ENCODE results near the gene PTGS1. TPM values are rescaled to one million over a fixed set of nuclear protein-coding genes. Genes with fewer than 3 reads are reported as not detected.

Gene PTGS1
- total RNA-seq, 4 donors from 2014 or later, result 15.8 to 154 (median 46.4) TPM

DNA sequence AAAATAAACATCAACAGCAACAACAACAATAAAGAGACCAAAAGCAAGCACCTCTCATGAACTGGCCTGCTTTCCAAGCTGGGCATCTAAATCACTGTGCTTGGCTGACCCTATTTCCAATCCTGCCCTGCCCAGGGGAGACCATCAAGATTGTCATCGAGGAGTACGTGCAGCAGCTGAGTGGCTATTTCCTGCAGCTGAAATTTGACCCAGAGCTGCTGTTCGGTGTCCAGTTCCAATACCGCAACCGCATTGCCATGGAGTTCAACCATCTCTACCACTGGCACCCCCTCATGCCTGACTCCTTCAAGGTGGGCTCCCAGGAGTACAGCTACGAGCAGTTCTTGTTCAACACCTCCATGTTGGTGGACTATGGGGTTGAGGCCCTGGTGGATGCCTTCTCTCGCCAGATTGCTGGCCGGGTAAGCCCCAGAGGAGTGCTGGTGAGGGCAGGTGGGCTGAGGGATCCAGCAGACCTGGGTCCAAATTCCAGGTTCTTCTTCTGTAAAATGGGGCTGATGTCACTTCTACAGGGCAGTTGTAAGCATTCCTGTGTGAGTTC lies 15.6 kb downstream of the PTGS1 start:
- TF ChIP-seq EP300 (IDR thresholded peaks at IDR 0.05) (no peak), POLR2AphosphoS5 (IDR thresholded peaks at IDR 0.05) (no peak), POLR2A (IDR thresholded peaks at IDR 0.05) (no peak)
- TF ChIP-seq, protein P1, sequence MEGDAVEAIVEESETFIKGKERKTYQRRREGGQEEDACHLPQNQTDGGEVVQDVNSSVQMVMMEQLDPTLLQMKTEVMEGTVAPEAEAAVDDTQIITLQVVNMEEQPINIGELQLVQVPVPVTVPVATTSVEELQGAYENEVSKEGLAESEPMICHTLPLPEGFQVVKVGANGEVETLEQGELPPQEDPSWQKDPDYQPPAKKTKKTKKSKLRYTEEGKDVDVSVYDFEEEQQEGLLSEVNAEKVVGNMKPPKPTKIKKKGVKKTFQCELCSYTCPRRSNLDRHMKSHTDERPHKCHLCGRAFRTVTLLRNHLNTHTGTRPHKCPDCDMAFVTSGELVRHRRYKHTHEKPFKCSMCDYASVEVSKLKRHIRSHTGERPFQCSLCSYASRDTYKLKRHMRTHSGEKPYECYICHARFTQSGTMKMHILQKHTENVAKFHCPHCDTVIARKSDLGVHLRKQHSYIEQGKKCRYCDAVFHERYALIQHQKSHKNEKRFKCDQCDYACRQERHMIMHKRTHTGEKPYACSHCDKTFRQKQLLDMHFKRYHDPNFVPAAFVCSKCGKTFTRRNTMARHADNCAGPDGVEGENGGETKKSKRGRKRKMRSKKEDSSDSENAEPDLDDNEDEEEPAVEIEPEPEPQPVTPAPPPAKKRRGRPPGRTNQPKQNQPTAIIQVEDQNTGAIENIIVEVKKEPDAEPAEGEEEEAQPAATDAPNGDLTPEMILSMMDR (IDR thresholded peaks at IDR 0.05), result no peak
- WGBS, 2 donors (ENCODE audit: low coverage in 1 of 2), result 75 to 79% methylated on average over 2 of the region's 8 CpGs

DNA sequence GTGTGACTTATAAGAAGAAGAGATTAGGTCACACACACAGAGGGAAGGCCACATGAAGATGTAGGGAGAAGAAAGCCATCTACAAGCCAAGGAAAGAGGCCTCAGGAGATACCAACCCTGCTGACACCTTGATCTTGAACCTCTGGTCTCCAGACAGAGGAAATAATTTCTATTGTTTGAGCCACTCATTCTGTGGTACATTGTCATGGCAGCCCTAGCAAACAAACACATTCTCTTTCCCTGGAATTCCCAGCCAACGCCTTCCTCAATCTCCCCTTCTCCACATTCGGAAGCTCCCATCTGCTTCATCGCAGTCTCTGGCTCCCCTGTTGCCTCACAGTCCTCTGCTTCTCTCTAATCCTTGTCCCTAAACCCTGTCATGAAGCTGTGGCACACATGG lies 16.7 kb downstream of the PTGS1 start:
- H3K27me3 ChIP-seq, result no peaks in the 10 kb centered on the region
- no peaks in the 10 kb centered on the region for H3K9me3 ChIP-seq
- no peak overlapping the region for H3K4me3 ChIP-seq
- ATAC-seq, result no peak
- peaks cover 0 to 70% of the 10 kb centered on the region in 2 donors for H3K36me3 ChIP-seq
- TF ChIP-seq, protein P1 (IDR thresholded peaks at IDR 0.05), result no peak
- TF ChIP-seq POLR2A (IDR thresholded peaks at IDR 0.05), result no peak
- TF ChIP-seq POLR2AphosphoS5 (IDR thresholded peaks at IDR 0.05), result no peak
- no peak for TF ChIP-seq EP300 (IDR thresholded peaks at IDR 0.05)
- peaks cover 0 to 20% (median 6%) of the 10 kb centered on the region in 3 donors for H3K4me1 ChIP-seq
- peak overlapping the region in 1 of 4 donors; percentile 7 for H3K27ac ChIP-seq
- 86% methylated on average over 3 of the region's 3 CpGs for WGBS, 2 donors (ENCODE audit: low coverage in 1 of 2)

More for the DNA sequence above, 15.6 kb downstream of the PTGS1 start:
- Histone ChIP-seq H3K9me3 (no peaks in the 10 kb centered on the region), H3K4me1 (peaks cover 0 to 21% (median 6%) of the 10 kb centered on the region in 3 donors), H3K27ac (peak overlapping the region in 1 of 4 donors; percentile 26), H3K4me3 (no peak overlapping the region), H3K36me3 (peaks cover 0 to 64% of the 10 kb centered on the region in 2 donors), H3K27me3 (no peaks in the 10 kb centered on the region)
- ATAC-seq, result no peak

DNA sequence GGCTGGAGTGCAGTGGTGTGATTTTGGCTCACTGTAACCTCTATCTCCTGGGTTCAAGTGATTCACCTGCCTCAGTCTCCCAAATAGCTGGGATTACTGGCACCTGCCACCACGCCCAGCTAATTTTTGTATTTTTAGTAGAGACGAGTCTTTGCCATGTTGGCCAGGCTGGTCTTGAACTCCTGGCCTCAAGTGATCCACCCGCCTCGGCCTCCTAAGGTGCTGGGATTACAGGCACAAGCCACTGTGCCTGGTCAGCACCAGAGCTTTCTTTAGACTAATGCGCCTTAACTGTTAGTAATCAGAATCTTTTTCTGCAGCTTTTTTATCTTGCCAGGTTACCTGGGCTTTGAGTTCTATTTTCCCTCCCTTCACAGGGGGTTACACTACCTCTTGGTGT lies 18.4 kb downstream of the PTGS1 start:
- Histone ChIP-seq H3K4me3 (no peak overlapping the region), H3K4me1 (peaks cover 0 to 17% (median 8%) of the 10 kb centered on the region in 3 donors), H3K27ac (peak overlapping the region in 1 of 4 donors; percentile 41), H3K27me3 (no peaks in the 10 kb centered on the region), H3K36me3 (peaks cover 0 to 76% of the 10 kb centered on the region in 2 donors), H3K9me3 (no peaks in the 10 kb centered on the region)
- TF ChIP-seq EP300 (IDR thresholded peaks at IDR 0.05) (no peak), POLR2A (IDR thresholded peaks at IDR 0.05) (no peak), POLR2AphosphoS5 (IDR thresholded peaks at IDR 0.05) (no peak)
- TF ChIP-seq, protein P1 (IDR thresholded peaks at IDR 0.05), result no peak
- no peak for ATAC-seq
- 96 to 100% methylated on average over 4 to 5 of the region's 5 CpGs for WGBS, 2 donors (ENCODE audit: low coverage in 1 of 2)

DNA sequence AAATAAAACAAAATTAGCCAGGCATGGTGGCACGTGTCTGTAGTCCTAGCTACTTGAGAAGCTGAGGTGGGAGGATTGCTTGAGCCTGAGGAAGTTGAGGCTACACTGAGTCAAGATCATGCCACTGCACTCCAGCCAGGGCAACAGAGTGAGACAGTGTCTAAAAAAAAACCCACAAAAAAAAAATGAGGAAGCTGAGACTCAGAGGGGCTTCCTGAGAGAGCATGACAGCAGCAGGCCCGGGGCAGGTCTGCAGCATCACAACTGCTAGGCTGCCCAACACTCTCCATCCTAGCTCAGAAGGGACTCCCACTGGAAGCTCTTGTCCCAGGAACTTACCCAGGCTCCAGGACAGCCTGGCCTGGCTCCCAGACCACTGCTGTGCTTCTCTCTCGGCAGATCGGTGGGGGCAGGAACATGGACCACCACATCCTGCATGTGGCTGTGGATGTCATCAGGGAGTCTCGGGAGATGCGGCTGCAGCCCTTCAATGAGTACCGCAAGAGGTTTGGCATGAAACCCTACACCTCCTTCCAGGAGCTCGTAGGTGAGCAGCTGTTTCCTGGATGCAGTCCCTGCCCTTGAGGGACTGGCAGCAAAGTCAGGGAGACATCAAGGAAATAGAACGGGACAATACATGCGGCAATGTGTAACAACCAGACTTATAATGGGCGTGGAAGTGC lies 19.1 kb downstream of the PTGS1 start:
- Histone ChIP-seq H3K4me3 (no peak overlapping the region), H3K27ac (peak overlapping the region in 1 of 4 donors; percentile 41), H3K27me3 (no peaks in the 10 kb centered on the region), H3K9me3 (no peaks in the 10 kb centered on the region), H3K4me1 (peaks cover 0 to 22% (median 14%) of the 10 kb centered on the region in 3 donors), H3K36me3 (peaks cover 0 to 69% of the 10 kb centered on the region in 2 donors)
- no peak for ATAC-seq
- 78 to 79% methylated on average over 2 to 6 of the region's 11 CpGs for WGBS, 2 donors (ENCODE audit: low coverage in 1 of 2)
- TF ChIP-seq EP300 (IDR thresholded peaks at IDR 0.05) (no peak), POLR2A (IDR thresholded peaks at IDR 0.05) (no peak), POLR2AphosphoS5 (IDR thresholded peaks at IDR 0.05) (no peak)
- TF ChIP-seq, protein P1 (IDR thresholded peaks at IDR 0.05), result no peak

All from gastroesophageal sphincter (tissue), 4 donors.